IPS DF 4.7 (cell line): ENCODE measurements around the gene SOSTDC1.
A peak's percentile ranks its signal among the peaks of the same experiment; 100 is the strongest.
"Not testable (repeated sequence)": the region's sequence is repeated elsewhere in the genome, so short reads cannot be mapped to it uniquely, and the experiment has no call there.

Source experiments
- DNase-seq: peaks from one replicate; pipeline ENCODE4 v3.0.0-alpha.2; 2013; ENCODE audit warnings: low spot score; ENCODE audit errors: extremely low read depth

SOSTDC1 gene

DNA sequence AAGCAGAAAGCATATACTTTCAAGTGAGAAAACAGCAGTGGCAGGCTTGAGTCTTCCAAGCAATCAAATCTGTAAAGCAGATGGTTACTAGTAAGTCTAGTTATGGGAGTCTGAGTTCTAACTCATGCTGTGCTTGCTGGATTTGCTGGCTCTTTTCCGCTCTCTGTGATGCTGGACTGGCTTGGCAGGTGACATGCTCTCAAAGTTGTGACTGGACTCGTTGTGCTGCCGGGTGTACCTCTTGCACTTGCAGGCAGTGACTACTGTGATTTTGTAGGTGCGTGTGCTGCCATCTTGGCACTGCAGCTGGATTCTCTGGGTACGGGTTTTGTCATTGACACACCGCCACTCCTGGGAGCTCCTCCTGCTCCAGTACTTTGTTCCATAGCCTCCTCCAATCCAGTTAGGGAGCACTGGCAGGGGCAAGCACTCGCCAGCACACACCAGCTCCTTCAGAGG is 3.1 kb downstream of the SOSTDC1 start:
- DNase-seq = no peak

GRCh38 chr7:16460789-16461493 is 4.6 kb downstream of the SOSTDC1 start:
- no peak for DNase-seq

- not testable (repeated sequence) for DNase-seq
Observed at GRCh38 chr7:16456303-16456702, 9.2 kb downstream of the SOSTDC1 start.

- no peak for DNase-seq
Observed at GRCh38 chr7:16455591-16455990, 9.9 kb downstream of the SOSTDC1 start.

GRCh38 chr7:16450366-16450765 is 15.2 kb downstream of the SOSTDC1 start:
- DNase-seq = no peak

GRCh38 chr7:16447876-16448275 is 17.7 kb downstream of the SOSTDC1 start:
- DNase-seq = no peak

GRCh38 chr7:16446508-16446907 is 19.0 kb downstream of the SOSTDC1 start:
- no peak for DNase-seq

DNA sequence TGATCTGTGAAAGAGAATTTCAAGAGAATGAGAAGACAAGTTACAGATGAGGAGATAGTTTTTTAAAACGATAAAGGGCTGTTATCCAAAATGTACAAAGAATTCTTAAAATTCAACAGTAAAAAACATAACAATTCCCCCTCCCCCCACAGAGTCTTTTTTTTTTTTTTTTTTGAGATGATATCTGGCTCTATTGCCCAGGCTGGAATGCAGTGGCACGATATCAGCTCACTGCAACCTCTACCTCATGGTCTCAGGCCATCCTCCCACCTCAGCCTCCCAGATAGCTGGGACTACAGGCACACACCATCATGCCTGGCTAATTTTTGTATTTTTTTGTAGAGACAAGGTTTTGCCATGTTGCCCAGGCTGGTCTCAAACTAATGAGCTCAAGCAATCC is 21.7 kb downstream of the SOSTDC1 start:
- not testable (repeated sequence) for DNase-seq

DNA sequence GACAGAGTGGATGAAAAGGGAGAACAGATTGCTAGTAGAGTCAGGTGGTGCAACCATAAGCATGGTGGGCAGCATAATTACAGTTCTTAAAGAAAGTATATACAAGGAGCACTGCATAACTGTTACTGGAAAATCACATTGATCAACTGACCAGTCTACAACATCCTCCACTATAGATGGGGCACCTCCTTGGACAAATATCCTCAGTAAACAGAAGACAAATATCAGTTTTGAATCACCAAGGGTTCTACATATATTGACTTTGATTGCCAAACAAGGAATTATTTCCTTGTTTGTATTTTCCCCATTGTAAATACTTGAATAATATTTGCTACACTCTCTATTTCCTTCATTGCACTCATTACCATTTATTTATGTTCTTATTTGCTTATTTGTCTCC is 26.6 kb downstream of the SOSTDC1 start:
- no peak for DNase-seq

- no peak for DNase-seq
Observed at GRCh38 chr7:16436306-16436705, 29.2 kb downstream of the SOSTDC1 start.

- DNase-seq = no peak
Observed at GRCh38 chr7:16433568-16434122, 31.9 kb downstream of the SOSTDC1 start.

GRCh38 chr7:16432425-16432731 is 33.2 kb downstream of the SOSTDC1 start:
- no peak for DNase-seq

DNA sequence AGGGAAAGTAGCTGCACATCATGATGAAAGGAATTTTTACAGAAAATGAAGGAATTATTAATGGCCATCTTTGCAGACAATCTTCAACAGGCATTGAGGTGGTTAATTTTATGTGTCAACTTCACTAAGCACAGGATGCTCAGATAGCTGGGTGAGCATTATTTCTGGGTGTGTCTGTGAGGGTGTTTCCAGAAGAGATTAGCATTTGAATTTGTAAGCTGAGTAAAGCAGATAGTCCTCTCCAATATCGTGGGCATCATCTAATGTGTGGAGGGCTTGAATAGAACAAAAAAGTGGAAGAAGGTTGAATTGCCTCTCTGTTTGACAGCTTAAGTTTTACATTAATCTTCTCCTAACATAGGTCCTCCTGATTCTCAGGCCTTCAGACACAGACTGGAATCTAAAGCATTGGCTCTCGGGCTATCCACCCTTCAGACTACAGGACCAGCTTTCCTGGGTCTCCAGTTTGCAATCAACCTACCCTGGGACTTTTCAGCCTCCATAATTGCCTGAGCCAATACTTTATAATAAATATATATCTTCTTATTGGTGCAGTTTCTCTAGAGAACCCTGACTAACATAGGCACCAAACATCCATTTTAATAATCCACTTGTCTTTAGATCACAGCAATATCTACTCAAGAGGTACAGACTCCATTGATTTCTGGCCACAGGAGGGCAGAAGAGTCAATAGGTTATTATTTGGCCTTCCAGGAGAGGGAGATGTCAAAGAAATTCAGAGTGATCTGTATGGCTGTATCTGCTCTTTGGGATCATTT is 33.7 kb downstream of the SOSTDC1 start:
- no peak for DNase-seq

DNA sequence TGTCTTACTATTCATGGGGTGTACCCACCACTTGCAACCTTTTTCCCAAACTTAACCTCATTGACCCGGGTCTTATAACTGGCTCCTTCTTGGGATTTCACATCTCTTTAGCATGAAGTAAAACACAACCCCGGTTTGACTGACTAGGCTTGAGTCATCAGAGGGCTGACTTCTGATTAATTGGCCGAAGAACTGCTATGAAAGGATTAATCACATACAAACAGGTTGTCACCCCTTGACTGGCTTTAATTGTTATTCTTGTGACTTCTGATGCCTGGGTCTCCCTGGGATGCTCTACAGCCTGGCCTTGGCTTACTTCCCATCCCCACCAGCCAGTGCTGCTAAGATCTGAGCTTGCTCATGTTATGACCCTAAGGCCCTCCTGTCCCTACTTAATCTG is 35.4 kb downstream of the SOSTDC1 start:
- no peak for DNase-seq

GRCh38 chr7:16428672-16429071 is 36.9 kb downstream of the SOSTDC1 start:
- DNase-seq = no peak

DNA sequence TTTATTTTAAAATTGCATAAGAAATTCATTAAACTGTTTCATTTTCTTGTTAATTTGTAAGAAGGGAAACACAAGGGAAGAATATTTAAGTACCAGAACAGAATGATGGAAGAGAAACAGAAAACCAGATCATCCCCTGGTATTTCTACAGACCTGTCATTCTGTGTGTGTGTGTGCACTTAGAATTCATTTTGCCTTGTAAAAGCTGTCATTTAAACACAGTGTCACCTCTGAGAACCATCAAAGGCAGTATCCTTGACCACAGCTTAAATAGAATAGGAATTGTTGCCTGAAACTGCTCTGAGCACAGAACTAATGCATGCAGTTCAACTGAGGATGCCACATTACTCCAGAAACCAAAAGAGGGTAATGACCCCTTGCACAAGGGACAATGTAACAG is 37.4 kb downstream of the SOSTDC1 start:
- DNase-seq = no peak

DNA sequence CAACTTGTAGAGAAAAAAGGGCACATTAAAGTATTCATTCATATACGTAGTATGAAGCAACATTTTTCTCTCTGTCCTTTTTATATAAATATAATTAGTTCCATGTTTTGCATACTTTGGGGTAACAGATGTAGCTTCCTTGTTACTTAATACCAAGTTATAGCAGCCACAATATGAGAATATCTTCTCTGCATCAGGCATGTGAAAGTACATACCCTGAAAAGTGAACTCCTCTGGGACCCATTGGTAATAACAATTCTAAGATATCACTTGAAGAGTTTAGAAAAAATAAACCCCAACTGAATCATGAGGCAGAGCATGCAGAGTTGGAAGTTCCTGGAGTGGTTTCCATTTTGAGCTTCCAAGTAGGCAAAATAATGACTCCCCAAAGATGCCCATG is 41.8 kb downstream of the SOSTDC1 start:
- no peak for DNase-seq

DNA sequence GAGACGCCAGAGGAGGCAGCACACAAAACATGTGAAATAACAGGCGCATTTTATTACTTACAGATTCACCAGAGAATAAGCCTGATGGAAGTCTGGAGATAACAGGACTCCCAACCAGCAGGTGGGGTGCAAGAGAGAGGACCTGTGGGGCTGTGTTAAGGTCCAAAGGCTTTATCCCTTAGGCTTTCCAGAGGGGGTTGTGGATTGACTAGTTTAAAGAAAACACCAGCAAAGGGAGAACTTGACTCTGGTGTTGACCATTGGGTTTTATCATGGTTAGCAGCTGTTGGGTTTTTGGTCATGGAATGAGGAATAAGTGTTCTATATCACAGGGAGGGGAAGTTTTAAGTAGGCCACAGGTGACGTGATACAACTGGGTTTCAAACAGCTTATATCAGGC is 42.6 kb downstream of the SOSTDC1 start:
- no peak for DNase-seq

- no peak for DNase-seq
Observed at GRCh38 chr7:16422103-16422435, 43.5 kb downstream of the SOSTDC1 start.

DNA sequence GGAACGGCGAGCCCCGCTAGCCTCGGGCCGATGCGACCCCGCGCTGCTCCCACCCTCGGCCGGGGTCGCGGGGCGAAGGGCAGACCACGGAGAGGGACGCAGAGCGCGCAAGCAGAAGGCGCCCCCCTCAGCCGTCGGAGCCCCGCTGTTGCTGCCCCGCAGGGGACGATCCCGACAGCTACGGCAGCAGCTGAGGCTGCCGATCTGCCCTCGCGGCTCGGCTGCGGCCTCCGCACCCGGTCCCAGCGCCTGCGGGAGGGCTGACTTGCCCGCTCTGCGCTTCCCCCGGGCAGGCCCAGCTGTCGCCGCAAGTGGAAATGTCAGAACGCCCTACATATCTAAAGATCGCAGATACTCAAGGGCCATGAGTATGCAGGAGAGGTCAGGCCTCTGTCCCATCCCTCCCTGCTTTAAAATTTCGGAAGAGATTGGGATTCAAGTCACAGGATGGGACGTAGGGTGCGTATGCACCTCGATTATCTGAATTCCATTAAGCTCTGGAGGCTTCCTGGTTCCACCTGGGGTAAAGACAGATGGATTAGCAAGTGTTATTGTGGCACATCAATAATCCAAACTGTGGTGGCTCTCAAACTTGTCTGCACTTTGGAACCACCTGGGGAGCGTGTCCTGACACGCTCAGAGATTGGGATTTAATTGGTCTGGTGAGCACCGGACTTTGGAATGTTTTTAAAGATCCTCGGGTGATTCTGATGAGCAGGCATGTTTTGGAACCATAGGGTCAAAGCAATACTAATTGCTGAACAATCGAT is 44.0 kb downstream of the SOSTDC1 start, which contains the start of gene CRPPA:
Gene CRPPA (minus strand): TSS at position 206 of the 770 bp plus-strand sequence. CDS start 216 bp downstream, outside the sequence.
- DNase-seq = no peak

DNA sequence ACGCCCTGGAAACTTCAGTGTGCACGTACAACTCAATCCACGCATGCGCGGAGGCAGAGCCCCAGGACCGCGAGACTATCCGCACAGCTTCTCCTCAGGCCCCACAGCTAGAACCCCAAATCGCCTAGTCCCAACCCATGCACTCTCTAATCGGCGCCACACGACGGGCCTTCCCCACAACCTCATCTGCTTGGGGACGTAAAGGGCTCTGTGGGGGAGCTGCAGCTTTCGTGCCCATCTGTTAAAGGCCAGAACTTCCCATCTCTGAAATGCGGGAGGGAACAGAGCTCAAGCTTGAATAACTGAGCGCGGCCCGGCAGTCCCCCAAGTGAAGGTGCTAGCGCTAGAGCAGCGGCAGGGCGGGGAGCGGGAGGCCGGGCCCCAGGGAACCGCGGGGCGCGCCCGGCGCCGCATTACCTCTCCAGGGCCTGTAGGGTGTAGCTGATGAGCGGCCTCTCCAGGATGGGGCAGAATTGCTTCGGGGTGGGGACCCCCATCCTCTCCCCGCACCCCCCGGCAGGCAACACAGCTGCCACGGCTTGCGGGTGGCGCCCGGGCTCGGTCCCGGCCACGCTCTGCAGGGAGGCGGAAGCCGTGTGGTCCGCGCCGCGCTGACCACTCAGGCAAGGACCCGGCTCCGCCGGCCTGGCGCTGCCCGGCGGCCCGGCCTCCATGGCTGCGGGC is 44.7 kb downstream of the SOSTDC1 start:
- peak; percentile 44 for DNase-seq

- DNase-seq = no peak
Observed at GRCh38 chr7:16420329-16420648, 45.2 kb downstream of the SOSTDC1 start.
